GM18508 (cell line): ENCODE results near the gene ZHX3.
A peak's percentile ranks its signal among the peaks of the same experiment; 100 is the strongest.

Experiments
- ATAC-seq: cut with Tn5 transposase; IDR thresholded peaks from one replicate; pipeline ENCODE4 v1.9.1; 2021; ENCODE audit warnings: moderate number of reproducible peaks; ENCODE audit not compliant: insufficient read depth, unreplicated experiment

The ZHX3 gene, protein sequence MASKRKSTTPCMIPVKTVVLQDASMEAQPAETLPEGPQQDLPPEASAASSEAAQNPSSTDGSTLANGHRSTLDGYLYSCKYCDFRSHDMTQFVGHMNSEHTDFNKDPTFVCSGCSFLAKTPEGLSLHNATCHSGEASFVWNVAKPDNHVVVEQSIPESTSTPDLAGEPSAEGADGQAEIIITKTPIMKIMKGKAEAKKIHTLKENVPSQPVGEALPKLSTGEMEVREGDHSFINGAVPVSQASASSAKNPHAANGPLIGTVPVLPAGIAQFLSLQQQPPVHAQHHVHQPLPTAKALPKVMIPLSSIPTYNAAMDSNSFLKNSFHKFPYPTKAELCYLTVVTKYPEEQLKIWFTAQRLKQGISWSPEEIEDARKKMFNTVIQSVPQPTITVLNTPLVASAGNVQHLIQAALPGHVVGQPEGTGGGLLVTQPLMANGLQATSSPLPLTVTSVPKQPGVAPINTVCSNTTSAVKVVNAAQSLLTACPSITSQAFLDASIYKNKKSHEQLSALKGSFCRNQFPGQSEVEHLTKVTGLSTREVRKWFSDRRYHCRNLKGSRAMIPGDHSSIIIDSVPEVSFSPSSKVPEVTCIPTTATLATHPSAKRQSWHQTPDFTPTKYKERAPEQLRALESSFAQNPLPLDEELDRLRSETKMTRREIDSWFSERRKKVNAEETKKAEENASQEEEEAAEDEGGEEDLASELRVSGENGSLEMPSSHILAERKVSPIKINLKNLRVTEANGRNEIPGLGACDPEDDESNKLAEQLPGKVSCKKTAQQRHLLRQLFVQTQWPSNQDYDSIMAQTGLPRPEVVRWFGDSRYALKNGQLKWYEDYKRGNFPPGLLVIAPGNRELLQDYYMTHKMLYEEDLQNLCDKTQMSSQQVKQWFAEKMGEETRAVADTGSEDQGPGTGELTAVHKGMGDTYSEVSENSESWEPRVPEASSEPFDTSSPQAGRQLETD

DNA sequence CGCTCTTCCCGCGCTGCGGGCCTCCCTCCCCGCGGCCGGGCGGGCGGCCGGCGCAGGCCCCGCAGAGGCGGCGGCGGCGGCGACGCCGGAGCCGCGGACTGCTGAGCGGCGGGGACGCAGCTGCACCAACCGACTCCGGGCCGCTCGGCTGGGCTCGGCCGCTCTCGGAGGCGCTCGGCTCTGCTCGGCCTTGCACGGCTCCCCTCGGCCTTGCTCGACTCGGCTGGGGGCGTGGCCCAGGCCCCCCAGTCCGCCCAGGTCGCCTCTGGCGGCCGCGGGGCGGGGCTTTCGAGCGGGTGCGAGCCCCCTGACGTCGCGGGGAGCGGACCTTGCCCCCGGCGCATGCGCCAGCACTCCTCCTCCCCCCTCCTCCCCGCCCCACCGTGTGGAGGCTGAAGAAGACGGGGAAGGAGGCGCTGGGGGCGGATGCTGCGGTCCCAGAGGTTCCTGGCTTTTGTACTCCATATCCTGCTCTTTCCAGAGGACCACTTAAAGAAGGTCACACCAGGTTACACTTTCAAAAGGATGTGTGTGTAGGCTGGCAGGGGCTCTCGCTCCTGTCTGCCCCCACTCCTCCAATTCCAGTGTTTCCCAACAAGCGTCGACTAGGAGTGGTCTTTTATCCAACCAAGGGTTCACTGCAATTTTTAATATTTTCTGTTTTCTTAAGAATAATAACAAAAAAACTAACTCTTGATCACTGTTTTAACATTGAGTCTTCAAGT, at the start of gene ZHX3:
Gene ZHX3, minus strand, starts transcription at position 186 of the 725 bp plus-strand sequence. CDS start 112,815 bp downstream, outside the sequence.
- ATAC-seq: peak; percentile 46

DNA sequence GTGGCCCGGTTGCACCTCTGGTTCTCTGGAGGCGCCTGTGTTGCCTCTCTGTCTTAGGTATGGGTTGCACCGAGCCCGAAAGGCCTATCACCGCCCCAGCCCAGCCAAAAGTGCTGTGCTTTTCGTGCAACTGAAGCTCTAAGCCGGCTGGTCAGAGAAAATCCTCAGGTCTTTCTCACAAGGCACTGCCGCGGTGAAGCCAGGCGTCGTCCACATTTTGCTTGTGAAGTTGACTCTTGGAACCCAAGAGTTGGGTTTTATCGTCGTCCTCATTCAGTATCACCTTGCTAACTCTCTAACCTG, 49.8 kb upstream of the ZHX3 start:
- no peak for ATAC-seq

DNA sequence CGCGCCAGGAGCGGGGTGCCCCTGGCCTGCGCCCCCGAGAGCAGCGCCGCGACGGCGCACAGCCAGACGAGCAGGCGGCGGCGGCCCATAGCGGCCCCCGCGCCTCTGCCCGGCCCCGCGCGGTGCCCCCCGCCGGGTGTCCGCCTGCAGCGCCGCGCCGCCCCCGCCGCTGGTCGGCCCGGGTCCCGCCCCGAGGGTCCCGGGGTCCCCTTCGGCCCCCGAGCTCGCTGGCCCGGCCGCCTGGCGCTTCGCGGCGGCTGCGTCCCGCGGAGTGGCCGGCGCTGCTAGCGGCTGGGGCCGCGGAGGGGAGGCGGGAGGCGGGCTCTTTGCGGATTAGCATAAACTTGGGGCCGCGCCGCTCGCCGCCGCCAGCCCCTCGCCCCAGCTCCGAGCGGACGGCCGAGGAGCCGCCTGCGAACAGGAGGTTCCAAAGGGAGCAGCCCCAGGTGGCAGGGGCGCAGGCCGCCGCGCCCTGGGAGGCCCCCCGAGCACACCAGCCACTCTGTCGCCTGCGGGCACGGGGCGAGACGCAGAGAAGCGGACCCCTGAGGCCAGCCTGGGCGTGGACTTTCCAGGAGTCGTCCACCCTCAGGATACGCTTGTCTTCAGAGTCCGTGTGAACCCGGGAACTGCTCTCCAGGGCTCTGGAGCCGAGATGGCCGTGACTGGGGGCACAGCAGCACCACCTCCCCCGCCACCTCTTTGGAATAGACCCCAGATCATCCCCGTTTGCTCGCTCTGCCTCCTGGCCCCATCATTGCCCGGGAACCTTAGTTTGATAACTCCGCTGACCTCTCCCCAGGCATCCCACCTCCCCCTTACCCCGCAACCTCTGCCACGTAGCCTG, 49.2 kb upstream of the ZHX3 start, which contains the start of gene EMILIN3:
Gene EMILIN3, minus strand, starts transcription at position 273 of the 847 bp plus-strand sequence. Its CDS starts 184 bp downstream, at position 89.
- no peak for ATAC-seq

DNA sequence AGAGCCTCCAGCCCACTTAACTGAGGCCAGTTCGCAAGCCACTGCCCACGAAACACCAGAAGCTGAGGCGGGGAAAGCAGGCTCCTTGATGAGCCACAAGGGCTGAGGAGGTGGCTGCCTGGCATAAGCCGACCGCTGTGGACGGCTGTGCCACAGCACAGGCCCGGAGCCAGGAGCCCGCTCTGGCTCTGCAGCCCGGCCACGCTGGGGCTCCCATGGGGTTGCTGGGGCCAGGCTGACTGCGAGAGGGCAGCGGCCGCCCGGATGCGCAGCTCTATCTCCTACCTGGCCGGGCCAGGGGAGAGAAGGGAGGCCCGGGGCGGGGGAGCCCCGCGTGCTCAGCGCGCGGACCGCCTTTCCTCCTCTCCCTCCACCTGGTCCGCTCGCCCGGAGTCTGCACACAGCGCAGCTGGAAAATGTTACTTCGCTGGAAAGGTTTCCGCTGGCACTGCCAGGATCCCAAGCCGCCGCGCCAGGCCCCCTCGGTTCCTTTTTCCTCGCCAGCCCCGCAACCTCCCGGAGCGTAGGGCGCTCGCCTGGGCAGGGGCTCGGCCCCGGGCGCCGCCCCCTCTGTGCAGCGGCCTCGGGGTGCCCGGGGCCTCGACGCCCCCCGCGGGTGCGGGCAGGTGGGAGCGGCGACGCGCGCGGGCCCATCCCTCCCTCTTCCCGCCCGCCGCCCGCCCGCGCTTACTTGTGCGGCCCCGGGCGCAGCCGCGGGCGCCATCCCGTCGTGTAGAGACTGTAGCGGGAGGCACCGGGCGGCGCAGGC, 48.4 kb upstream of the ZHX3 start:
- no peak for ATAC-seq

DNA sequence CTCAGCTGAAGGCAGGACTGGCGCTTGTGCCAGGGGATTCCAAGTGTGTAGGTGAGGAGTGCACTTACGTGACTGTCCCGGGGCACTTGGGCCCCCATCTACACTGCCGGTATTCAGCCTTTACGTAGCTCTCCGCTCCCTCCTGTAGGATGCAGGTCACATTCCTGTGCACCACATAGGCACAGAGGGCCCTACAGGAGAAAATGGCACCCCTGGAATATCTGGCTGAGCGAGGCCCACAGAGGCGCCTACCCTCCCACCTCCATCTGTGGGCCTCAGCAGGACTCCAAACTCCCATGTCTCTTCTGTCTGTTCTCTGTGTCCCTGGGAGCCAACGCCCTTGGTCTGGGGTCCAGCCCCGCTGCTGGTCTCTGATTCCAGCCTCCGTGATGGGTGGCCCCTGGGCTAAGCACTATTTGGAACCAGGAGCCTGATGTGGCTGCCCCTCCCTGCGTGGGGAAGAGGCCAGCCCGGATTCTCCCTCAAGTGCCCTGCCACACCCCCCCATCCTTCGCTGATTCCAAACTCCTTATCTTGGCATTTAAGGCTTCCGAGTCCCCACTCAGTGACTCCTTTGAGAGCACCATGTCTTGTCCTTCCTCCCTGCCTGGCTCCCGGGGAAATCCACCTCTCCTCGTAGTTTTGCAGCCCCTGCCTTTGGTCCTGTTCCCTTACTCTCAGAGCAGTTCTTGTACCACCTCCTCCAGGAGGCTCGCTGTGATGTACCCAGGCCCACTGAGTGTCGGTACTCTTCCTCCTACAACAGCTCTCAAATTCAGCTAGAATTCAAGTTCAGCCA, 47.6 kb upstream of the ZHX3 start:
- no peak for ATAC-seq

DNA sequence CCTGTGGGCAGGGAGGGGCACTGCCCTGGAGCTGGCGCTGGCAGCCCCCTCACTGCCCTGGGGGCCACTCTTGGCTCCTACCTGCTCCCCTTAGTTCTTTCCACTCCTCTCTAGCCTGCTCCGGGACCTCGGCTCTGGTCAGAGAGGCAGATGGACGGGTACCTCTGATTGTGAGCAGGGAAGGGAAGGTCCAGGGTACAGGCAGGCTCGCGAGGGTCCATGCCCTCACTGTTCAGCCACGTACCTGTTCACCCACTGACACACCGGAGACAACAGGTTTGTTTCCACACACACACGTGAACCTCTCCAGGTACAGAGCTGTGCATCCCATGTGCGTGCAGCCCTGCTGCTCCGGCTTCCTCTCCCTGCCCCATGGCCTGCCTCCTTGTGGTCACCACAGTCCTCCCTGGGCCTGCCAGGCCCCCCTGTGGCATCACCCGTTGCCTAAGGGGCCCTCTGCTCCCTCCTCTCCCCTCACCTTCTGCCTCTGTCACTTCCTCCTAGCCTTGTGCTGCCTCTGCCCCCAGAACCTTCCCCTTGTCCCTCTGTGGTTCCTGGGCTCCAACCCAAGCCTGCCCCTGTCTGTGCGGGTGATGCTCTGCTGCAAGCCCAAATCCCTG, 46.8 kb upstream of the ZHX3 start:
- no peak for ATAC-seq

DNA sequence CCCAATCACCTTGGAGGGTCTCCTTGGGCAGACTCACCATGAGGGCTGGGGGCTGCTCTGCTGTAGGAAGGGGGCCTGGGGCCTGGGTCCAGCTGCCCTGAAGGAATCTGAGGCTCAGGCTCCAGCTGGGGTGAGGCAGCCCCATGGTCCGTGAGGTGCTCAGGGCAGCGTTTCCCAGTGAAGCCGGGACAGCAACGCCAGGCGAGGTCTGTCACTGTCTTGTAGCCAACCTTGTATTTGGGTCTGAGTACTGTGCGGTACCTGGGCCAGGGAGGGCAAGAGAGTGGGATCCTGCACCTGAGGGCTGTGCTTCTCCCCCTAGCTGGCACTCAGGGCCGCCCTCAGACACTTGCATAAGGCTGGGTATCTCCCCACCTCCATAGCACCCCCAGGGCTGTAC, 46.1 kb upstream of the ZHX3 start:
- ATAC-seq: no peak

DNA sequence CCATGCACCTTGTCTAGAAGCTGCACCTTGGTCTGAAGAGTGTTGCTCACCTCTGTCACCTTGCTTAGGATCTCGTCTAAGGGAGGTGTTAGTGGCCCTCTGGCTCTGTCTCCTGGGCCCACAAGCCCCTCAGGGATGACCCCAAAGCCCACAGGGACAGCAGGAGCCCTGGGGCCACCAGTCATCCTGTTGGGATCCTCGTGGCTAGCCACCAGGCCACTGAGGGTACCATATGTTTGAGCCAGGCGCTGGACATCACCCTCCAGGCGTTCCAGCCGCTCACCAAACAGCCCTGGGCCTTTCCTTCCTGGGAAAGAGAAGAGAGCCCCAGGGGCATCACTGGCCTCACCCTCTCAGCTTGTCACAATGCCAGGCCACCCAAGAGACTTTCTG, 45.2 kb upstream of the ZHX3 start:
- no peak for ATAC-seq

DNA sequence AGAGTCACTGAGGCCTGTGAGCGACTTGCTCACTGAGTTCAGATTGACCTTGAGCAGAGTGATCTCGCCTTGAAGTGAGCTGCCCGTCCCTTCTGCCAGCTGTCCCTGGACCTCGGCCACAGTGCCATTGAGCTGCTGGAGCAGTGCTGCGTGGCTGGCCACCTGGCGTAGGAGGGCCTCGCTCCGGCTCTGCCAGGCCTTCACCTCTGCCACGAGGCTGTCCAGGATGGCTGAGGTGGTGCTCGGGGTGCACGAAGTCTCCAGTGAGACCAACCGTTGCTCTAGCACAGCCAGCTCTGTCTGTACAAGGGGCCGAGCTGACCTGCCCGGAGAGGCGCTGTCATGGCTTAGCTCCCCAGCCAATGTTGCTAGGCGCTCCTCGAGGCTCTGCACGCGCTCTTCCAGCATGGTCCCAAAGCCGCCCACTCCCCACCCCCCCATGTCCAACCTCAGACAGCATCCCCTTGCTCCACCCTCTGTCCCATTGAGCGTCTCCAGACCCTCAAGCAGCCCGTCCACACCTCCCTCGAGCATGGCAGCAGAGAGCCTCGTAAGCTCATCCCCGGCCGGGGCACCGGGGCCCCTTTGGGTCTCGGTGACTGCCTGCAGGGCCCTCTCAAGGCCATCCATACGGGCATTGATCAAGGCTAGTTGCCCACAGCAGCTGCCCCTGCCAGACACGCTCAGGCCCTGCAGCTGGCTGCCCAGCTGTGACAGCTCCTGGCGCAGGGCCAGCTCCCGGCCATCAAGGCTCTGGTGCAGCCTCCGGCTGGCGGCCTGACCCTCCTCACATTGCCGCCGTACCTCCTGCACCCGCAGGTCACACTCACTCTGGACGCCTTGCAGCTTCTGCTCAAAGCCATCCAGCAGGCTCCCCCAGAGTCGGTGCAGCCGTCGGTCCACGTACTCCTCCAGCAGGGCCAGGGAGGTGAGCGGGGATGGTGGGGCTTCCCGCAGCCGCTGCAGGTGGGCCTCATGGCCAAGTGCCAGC, 44.5 kb upstream of the ZHX3 start:
- no peak for ATAC-seq

DNA sequence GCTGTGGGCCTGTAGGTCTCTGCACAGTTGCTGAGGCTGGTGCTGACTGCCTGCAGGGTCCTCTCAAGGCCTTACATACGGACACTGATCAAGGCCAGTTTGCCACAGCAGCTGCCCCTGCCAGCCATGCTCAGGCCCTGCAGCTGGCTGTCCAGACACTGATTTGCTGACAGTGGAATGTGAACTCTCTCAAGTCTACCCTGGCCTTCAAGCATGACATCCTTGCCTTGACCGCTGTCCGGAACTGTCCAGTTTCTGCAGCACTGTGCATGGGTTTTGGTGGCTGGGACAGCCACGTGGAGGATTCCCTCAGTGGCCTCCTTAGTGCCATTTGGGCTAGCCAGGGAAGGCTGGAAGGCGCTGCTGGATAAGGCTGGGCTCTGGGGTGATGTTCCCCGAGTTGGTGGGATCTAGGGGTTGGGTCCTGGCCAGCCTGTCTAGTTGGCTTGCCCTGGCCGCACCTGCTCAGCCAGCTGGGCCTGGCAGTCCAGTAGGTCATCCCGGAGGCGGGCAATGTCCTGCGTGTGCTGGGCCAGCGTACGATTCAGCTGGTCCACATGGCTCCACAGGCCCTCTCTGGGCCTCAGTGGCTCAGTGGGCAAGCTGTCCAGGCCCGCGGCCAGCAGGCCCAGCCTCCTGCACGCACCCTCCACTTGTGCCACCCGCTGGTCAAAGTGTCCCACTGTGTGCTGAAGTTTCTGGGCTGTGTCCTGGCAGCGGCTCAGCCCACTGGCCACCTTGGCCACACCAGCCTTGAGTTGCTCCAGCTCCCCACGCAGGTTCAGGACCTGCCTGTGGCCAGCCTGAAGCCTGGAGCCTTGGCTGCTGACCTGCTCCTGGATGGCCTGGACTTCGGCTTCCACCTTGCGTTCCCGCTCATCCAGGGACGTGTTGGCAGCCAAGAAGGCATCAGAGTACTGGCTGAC, 43.6 kb upstream of the ZHX3 start:
- no peak for ATAC-seq

DNA sequence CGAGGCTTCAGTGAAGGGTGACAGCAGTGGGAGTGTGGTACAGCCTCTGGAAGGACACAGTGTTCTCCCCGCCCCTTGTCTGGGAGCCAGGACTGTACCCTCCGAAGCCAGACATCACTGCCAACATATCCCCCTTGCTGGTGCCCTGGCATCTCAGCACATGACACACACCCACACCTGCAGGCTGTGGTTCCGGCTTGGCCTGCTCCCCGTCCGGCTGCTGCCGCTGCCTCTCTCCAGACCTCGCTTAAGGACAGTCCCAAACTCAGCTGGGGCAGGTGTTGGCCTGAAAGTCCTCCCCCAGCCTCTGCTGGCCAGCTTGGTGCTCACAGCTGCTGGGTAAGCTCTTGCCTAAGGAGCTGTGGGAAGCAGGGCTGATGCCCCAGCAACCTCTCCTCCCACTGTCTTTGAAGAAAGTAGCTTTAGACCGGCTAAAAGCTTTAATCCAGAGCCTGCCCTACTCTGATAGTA, 42.0 kb upstream of the ZHX3 start:
- no peak for ATAC-seq

DNA sequence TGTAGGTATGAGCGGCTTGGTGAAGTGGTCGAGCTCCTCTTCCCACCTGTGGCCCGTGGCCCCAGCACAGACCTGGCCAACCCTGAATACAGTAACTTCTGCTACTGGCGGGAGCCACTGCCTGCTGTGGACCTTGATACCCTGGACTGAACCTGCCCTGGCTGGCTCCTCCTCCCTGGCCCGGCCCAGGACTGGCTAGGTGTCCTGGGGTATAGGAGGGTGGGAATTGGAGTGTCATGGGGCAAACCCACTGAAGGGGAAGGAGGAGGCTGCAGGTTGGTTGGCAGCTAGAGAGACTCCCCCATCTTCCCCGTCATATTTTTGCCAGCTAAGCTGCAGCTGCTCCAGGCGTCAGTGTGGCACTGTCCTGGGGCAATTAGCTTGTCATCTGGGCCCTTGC, 41.2 kb upstream of the ZHX3 start:
- no peak for ATAC-seq

DNA sequence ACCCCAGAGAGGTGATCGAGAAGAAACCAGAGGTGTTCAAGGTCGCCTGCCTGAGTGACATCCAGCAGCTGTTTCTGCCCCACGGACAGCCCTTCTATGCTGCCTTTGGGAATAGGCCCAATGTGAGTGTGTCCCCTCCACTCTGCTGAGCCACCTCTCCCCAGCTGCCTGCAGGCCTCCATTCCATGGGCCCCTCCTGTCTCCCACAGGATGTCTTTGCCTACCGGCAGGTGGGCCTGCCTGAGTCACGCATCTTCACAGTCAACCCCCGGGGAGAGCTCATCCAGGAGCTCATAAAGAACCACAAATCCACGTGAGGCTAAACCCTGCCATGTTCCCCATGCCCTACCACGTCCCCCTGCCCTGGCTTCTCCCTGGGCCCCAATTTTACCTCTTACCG, 40.7 kb upstream of the ZHX3 start:
- ATAC-seq: no peak

DNA sequence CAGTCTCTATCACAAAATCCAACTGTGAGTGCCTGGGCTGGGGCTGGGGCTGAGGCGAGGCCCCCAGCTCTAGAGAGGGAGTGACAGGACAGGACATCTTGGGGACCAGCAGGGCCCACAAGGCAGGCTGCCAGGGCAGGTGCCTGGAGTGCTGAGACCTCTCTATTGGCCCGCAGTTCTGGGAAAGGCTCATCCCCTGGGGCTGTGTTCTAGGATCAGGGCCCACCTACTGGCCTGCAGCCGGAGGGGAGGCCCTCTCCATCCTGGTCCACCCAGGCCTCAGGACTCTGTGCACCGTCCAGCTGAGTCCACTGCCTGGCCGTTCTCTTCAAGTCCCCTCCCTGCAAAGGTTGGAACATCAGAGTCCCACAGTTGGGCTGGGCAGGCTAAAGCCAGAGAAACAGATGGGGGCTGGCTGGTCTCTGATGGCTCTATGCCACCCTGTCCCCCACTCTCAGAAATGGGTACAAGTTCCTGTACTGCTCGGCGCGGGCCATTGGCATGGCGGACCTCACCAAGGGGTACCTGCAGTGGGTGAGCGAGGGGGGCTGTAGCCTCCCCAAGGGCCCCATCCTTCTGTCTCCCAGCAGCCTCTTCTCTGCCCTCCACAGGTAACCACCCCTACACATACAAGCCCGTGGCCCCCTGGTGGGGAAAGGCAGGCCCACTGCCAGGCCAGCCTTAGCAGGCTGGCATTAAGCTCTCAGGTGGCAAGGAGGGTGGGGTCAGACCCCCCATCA, 40.1 kb upstream of the ZHX3 start:
- ATAC-seq: no peak

DNA sequence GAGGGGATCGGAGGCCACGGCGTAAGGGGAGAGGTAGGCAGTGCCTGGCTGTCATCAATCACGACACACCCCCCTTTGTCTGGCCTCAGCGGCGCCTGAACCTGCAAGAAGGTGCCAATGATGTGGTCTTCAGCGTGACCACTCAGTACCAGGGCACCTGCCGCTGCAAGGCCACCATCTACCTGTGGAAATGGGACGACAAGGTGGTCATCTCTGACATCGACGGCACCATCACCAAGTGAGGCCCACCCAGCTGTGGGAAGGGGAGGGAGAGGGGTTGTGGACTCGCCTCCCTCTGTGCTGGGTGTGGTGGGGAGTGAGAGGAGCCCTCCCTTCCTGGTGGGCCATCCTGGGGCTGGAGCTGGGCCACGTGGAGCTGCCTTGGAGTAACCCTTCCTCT, 39.4 kb upstream of the ZHX3 start:
- ATAC-seq: no peak
